Measurements from ENCODE around the gene HIPK2. TPM values are rescaled to one million over a fixed set of nuclear protein-coding genes. Genes with fewer than 3 reads are reported as not detected.

The HIPK2 gene
- total RNA-seq, 1 donor from 2014 or later = 23.5 TPM

GRCh38 chr7:139658296-139658695 lies 119.5 kb downstream of the HIPK2 start:
- no peak for DNase-seq (ENCODE audit: low read depth)

- no peak for DNase-seq (ENCODE audit: low read depth)
Observed at GRCh38 chr7:139657725-139658124, 120.1 kb downstream of the HIPK2 start.

GRCh38 chr7:139656387-139656786 lies 121.4 kb downstream of the HIPK2 start:
- DNase-seq (ENCODE audit: low read depth) = no peak

GRCh38 chr7:139655305-139655704 lies 122.5 kb downstream of the HIPK2 start:
- DNase-seq (ENCODE audit: low read depth) = no peak

GRCh38 chr7:139654276-139655181 lies 123.3 kb downstream of the HIPK2 start:
- no peak for DNase-seq (ENCODE audit: low read depth)

- DNase-seq (ENCODE audit: low read depth) = no peak
Observed at GRCh38 chr7:139651914-139652313, 125.9 kb downstream of the HIPK2 start.

- DNase-seq (ENCODE audit: low read depth) = no peak
Observed at GRCh38 chr7:139651308-139651707, 126.5 kb downstream of the HIPK2 start.

- DNase-seq (ENCODE audit: low read depth) = no peak
Observed at GRCh38 chr7:139650429-139651100, 127.2 kb downstream of the HIPK2 start.

GRCh38 chr7:139648941-139649425 lies 128.8 kb downstream of the HIPK2 start:
- no peak for DNase-seq (ENCODE audit: low read depth)

- DNase-seq (ENCODE audit: low read depth) = no peak
Observed at GRCh38 chr7:139648391-139648861, 129.4 kb downstream of the HIPK2 start.

GRCh38 chr7:139647814-139648390 lies 129.9 kb downstream of the HIPK2 start:
- DNase-seq (ENCODE audit: low read depth) = no peak

- DNase-seq (ENCODE audit: low read depth) = no peak
Observed at GRCh38 chr7:139647085-139647484, 130.7 kb downstream of the HIPK2 start.

- no peak for DNase-seq (ENCODE audit: low read depth)
Observed at GRCh38 chr7:139646566-139646965, 131.2 kb downstream of the HIPK2 start.

GRCh38 chr7:139645572-139646523 lies 131.9 kb downstream of the HIPK2 start:
- peak; percentile 93 for DNase-seq (ENCODE audit: low read depth)

GRCh38 chr7:139643951-139644585 lies 133.7 kb downstream of the HIPK2 start:
- no peak for DNase-seq (ENCODE audit: low read depth)

- DNase-seq (ENCODE audit: low read depth) = peak; percentile 73
Observed at GRCh38 chr7:139642283-139642682, 135.5 kb downstream of the HIPK2 start.

- no peak for DNase-seq (ENCODE audit: low read depth)
Observed at GRCh38 chr7:139641337-139641992, 136.3 kb downstream of the HIPK2 start.

GRCh38 chr7:139640681-139641080 lies 137.1 kb downstream of the HIPK2 start:
- no peak for DNase-seq (ENCODE audit: low read depth)

GRCh38 chr7:139639563-139639962 lies 138.2 kb downstream of the HIPK2 start:
- DNase-seq (ENCODE audit: low read depth) = no peak
